ENCODE results near the gene NPS. TPM values are rescaled to one million over a fixed set of nuclear protein-coding genes. Genes with fewer than 3 reads are reported as not detected.

The NPS gene
- total RNA-seq (not detected in 2 replicates), polyA plus RNA-seq (not detected in 2 replicates)

DNA sequence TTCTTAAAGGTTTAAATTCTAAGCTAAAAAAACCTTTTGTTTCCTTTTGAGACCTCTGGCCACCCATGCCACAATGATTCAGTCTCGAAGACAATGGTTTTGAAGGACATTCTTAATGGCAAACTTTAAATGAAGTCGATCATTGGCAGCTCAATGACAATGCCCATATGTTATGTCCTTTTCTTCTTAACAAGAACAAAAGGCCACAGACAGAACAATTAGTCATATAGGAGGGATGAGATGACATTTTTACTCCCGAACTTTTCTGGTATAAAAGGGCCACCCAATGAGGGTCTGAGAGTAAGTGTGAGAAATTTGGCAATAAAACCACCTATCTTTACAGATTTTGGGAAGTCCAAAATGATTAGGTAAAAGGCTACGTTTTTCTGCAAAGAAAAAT is at the start of gene NPS:
TSS of gene NPS (plus strand) at position 301 of the 400 bp plus-strand sequence. CDS start at position 361, 60 bp downstream.
- Histone ChIP-seq H3K9me3 (ENCODE audit: low read depth) (no peaks in the 10 kb centered on the region), H3K4me3 (no peak within 1 kb of the TSS), H3K4me1 (ENCODE audit: low read depth) (no peaks in the 10 kb centered on the region), H3K27me3 (no peaks in the 10 kb centered on the region), H3K27ac (no peak within 1 kb of the TSS), H3K36me3 (no peaks in the 10 kb centered on the region)
- no peak for TF ChIP-seq CTCF (IDR thresholded peaks at IDR 0.05; ENCODE audit: low read depth, low read length)
- DNase-seq (ENCODE audit: low read depth in 1 of 2, low spot score in 1 of 2): no peak

- DNase-seq (ENCODE audit: low read depth in 1 of 2, low spot score in 1 of 2): no peak
- TF ChIP-seq CTCF (IDR thresholded peaks at IDR 0.05; ENCODE audit: low read depth, low read length): no peak
- Histone ChIP-seq H3K4me1 (ENCODE audit: low read depth) (no peaks in the 10 kb centered on the region), H3K36me3 (no peaks in the 10 kb centered on the region), H3K27ac (no peak overlapping the region), H3K9me3 (ENCODE audit: low read depth) (no peaks in the 10 kb centered on the region), H3K27me3 (no peaks in the 10 kb centered on the region), H3K4me3 (no peak overlapping the region)
Observed at GRCh38 chr10:127500127-127500526, 49.0 kb upstream of the NPS start.

GRCh38 chr10:127506094-127506493 is 43.0 kb upstream of the NPS start:
- Histone ChIP-seq H3K36me3 (no peaks in the 10 kb centered on the region), H3K9me3 (ENCODE audit: low read depth) (no peaks in the 10 kb centered on the region)
- TF ChIP-seq CTCF (IDR thresholded peaks at IDR 0.05; ENCODE audit: low read depth, low read length): no peak

GRCh38 chr10:127522298-127522697 is 26.8 kb upstream of the NPS start:
- DNase-seq (ENCODE audit: low read depth in 1 of 2, low spot score in 1 of 2): no peak

More at GRCh38 chr10:127506094-127506493, 43.0 kb upstream of the NPS start:
- peak in 1 of 2 donors; percentile 2 for DNase-seq (ENCODE audit: low read depth in 1 of 2, low spot score in 1 of 2)
- Histone ChIP-seq H3K27ac (no peak overlapping the region), H3K4me3 (no peak overlapping the region), H3K27me3 (no peaks in the 10 kb centered on the region), H3K4me1 (ENCODE audit: low read depth) (no peaks in the 10 kb centered on the region)

GRCh38 chr10:127523476-127523875 is 25.6 kb upstream of the NPS start:
- TF ChIP-seq CTCF (IDR thresholded peaks at IDR 0.05; ENCODE audit: low read depth, low read length): no peak
- peaks cover 5% of the 10 kb centered on the region for H3K4me1 ChIP-seq (ENCODE audit: low read depth)

More at GRCh38 chr10:127522298-127522697, 26.8 kb upstream of the NPS start:
- Histone ChIP-seq H3K27me3 (no peaks in the 10 kb centered on the region), H3K36me3 (no peaks in the 10 kb centered on the region), H3K27ac (no peak overlapping the region), H3K4me1 (ENCODE audit: low read depth) (peaks cover 5% of the 10 kb centered on the region), H3K4me3 (no peak overlapping the region), H3K9me3 (ENCODE audit: low read depth) (no peaks in the 10 kb centered on the region)
- TF ChIP-seq CTCF (IDR thresholded peaks at IDR 0.05; ENCODE audit: low read depth, low read length): no peak

DNA sequence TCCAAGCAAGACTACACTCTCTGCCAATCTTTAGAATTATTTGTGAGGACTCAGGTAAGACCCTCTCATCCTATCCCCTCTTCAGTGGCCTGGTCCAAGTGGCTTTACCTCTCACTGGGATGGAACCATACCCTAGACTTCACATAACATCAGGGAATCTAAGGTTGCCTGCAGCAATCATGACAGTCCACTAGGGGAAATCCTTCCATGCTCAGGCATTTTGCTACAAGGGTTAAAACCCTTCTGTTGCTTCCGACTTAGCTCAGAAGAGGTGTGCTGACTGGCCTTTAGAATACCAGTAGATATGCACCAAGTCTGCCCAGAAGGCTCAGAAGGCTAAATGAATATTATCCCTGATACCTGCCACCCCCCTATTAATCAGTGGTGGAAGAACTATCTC is 24.9 kb upstream of the NPS start:
- TF ChIP-seq CTCF (IDR thresholded peaks at IDR 0.05; ENCODE audit: low read depth, low read length): no peak
- H3K4me3 ChIP-seq: no peak overlapping the region
- H3K27ac ChIP-seq: no peak overlapping the region
- H3K36me3 ChIP-seq: no peaks in the 10 kb centered on the region
- no peaks in the 10 kb centered on the region for H3K27me3 ChIP-seq
- DNase-seq (ENCODE audit: low read depth in 1 of 2, low spot score in 1 of 2): no peak
- peaks cover 5% of the 10 kb centered on the region for H3K4me1 ChIP-seq (ENCODE audit: low read depth)
- H3K9me3 ChIP-seq (ENCODE audit: low read depth): no peaks in the 10 kb centered on the region

More at GRCh38 chr10:127523476-127523875, 25.6 kb upstream of the NPS start:
- Histone ChIP-seq H3K9me3 (ENCODE audit: low read depth) (no peaks in the 10 kb centered on the region), H3K27ac (no peak overlapping the region), H3K27me3 (no peaks in the 10 kb centered on the region), H3K4me3 (no peak overlapping the region), H3K36me3 (no peaks in the 10 kb centered on the region)
- no peak for DNase-seq (ENCODE audit: low read depth in 1 of 2, low spot score in 1 of 2)
